ENCODE results near the gene SLC40A1.

Gene SLC40A1

GRCh38 chr2:189553504-189554088, 27.0 kb downstream of the SLC40A1 start:
- no peak for TF ChIP-seq CTCF (conservative IDR thresholded peaks at IDR 0.05; ENCODE audit: low read depth)
- ChIA-PET POLR2A (ENCODE audit: low non-redundant PET) (no interaction called here), CTCF (no interaction called here)
- H3K27ac ChIP-seq, result no peak overlapping the region
- no peak for DNase-seq (ENCODE audit: low spot score)

- H3K27ac ChIP-seq, result no peak overlapping the region
- no peak for TF ChIP-seq CTCF (conservative IDR thresholded peaks at IDR 0.05; ENCODE audit: low read depth)
- POLR2A ChIA-PET (ENCODE audit: low non-redundant PET), result no interaction called here
- no peak for DNase-seq (ENCODE audit: low spot score)
- CTCF ChIA-PET, result no interaction called here
Measured at GRCh38 chr2:189552991-189553404, 27.6 kb downstream of the SLC40A1 start.

GRCh38 chr2:189552334-189552990, 28.1 kb downstream of the SLC40A1 start:
- POLR2A ChIA-PET (ENCODE audit: low non-redundant PET), result no interaction called here
- no peak for DNase-seq (ENCODE audit: low spot score)
- CTCF ChIA-PET, result no interaction called here
- TF ChIP-seq CTCF (conservative IDR thresholded peaks at IDR 0.05; ENCODE audit: low read depth), result no peak
- no peak overlapping the region for H3K27ac ChIP-seq

- ChIA-PET CTCF (no interaction called here), POLR2A (ENCODE audit: low non-redundant PET) (no interaction called here)
- no peak for TF ChIP-seq CTCF (conservative IDR thresholded peaks at IDR 0.05; ENCODE audit: low read depth)
- no peak for DNase-seq (ENCODE audit: low spot score)
- no peak overlapping the region for H3K27ac ChIP-seq
Measured at GRCh38 chr2:189551808-189552207, 28.8 kb downstream of the SLC40A1 start.

- no peak for TF ChIP-seq CTCF (conservative IDR thresholded peaks at IDR 0.05; ENCODE audit: low read depth)
- ChIA-PET CTCF (no interaction called here), POLR2A (ENCODE audit: low non-redundant PET) (no interaction called here)
- no peak for DNase-seq (ENCODE audit: low spot score)
- no peak overlapping the region for H3K27ac ChIP-seq
Measured at GRCh38 chr2:189549449-189549832, 31.1 kb downstream of the SLC40A1 start.

GRCh38 chr2:189548666-189549448, 31.7 kb downstream of the SLC40A1 start:
- no peak for DNase-seq (ENCODE audit: low spot score)
- POLR2A ChIA-PET (ENCODE audit: low non-redundant PET), result no interaction called here
- TF ChIP-seq CTCF (conservative IDR thresholded peaks at IDR 0.05; ENCODE audit: low read depth), result no peak
- CTCF ChIA-PET, result no interaction called here
- no peak overlapping the region for H3K27ac ChIP-seq

All from RWPE1 (cell line).